ENCODE results near the gene PAIP1.

PAIP1 gene

GRCh38 chr5:43548358-43548757 lies 8.5 kb downstream of the PAIP1 start:
- TF ChIP-seq CTCF (conservative IDR thresholded peaks at IDR 0.05; ENCODE audit: low read length) (no peak), EZH2phosphoT487 (IDR thresholded peaks at IDR 0.05; ENCODE audit: borderline replicate concordance) (no peak)
- no peaks in the 10 kb centered on the region for H3K27me3 ChIP-seq (ENCODE audit: insufficient read depth, low read length, poor library complexity, severe bottlenecking)
- H3K9me2 ChIP-seq (replicated peaks; ENCODE audit: low read depth, low read length) = no peaks in the 10 kb centered on the region
- H3K4me1 ChIP-seq (ENCODE audit: insufficient read depth, low read length, poor library complexity, severe bottlenecking) = peaks cover 27% of the 10 kb centered on the region
- no peak overlapping the region for H3K4me3 ChIP-seq (ENCODE audit: low read length, poor library complexity, severe bottlenecking)
- H3K9ac ChIP-seq (ENCODE audit: low read depth, low read length, poor library complexity, severe bottlenecking) = no peak overlapping the region
- H3F3A ChIP-seq (ENCODE audit: low read depth) = no peaks in the 10 kb centered on the region
- no peak overlapping the region for H3K4me2 ChIP-seq (ENCODE audit: low read depth, low read length, poor library complexity, severe bottlenecking)
- peaks cover 65% of the 10 kb centered on the region for H4K20me1 ChIP-seq (ENCODE audit: insufficient read depth, low read length, poor library complexity, severe bottlenecking)
- H3K79me2 ChIP-seq (ENCODE audit: insufficient read depth, low read length) = peaks cover 90% of the 10 kb centered on the region
- no peak overlapping the region for H2AFZ ChIP-seq (ENCODE audit: low read length)
- H3K9me3 ChIP-seq (ENCODE audit: insufficient read depth, low read depth, low read length) = no peaks in the 10 kb centered on the region
- H3K36me3 ChIP-seq (ENCODE audit: insufficient read depth, low read length) = peaks cover 64% of the 10 kb centered on the region

GRCh38 chr5:43547532-43547931 lies 9.3 kb downstream of the PAIP1 start:
- no peak overlapping the region for H3K9ac ChIP-seq (ENCODE audit: low read depth, low read length, poor library complexity, severe bottlenecking)
- peaks cover 72% of the 10 kb centered on the region for H3K36me3 ChIP-seq (ENCODE audit: insufficient read depth, low read length)
- H3K27me3 ChIP-seq (ENCODE audit: insufficient read depth, low read length, poor library complexity, severe bottlenecking) = no peaks in the 10 kb centered on the region

GRCh38 chr5:43543434-43543833 lies 13.4 kb downstream of the PAIP1 start:
- Histone ChIP-seq H3F3A (ENCODE audit: low read depth) (no peaks in the 10 kb centered on the region), H4K20me1 (ENCODE audit: insufficient read depth, low read length, poor library complexity, severe bottlenecking) (peaks cover 56% of the 10 kb centered on the region), H3K4me2 (ENCODE audit: low read depth, low read length, poor library complexity, severe bottlenecking) (no peak overlapping the region), H2AFZ (ENCODE audit: low read length) (no peak overlapping the region), H3K36me3 (ENCODE audit: insufficient read depth, low read length) (peaks cover 97% of the 10 kb centered on the region), H3K9me2 (replicated peaks; ENCODE audit: low read depth, low read length) (no peaks in the 10 kb centered on the region), H3K79me2 (ENCODE audit: insufficient read depth, low read length) (peaks cover 66% of the 10 kb centered on the region), H3K9ac (ENCODE audit: low read depth, low read length, poor library complexity, severe bottlenecking) (no peak overlapping the region), H3K27me3 (ENCODE audit: insufficient read depth, low read length, poor library complexity, severe bottlenecking) (no peaks in the 10 kb centered on the region), H3K4me3 (ENCODE audit: low read length, poor library complexity, severe bottlenecking) (no peak overlapping the region), H3K4me1 (ENCODE audit: insufficient read depth, low read length, poor library complexity, severe bottlenecking) (no peaks in the 10 kb centered on the region), H3K9me3 (ENCODE audit: insufficient read depth, low read depth, low read length) (no peaks in the 10 kb centered on the region)
- TF ChIP-seq CTCF (conservative IDR thresholded peaks at IDR 0.05; ENCODE audit: low read length) = no peak
- TF ChIP-seq EZH2phosphoT487 (IDR thresholded peaks at IDR 0.05; ENCODE audit: borderline replicate concordance) = no peak

More at GRCh38 chr5:43547532-43547931, 9.3 kb downstream of the PAIP1 start:
- TF ChIP-seq CTCF (conservative IDR thresholded peaks at IDR 0.05; ENCODE audit: low read length) (no peak), EZH2phosphoT487 (IDR thresholded peaks at IDR 0.05; ENCODE audit: borderline replicate concordance) (no peak)
- H3F3A ChIP-seq (ENCODE audit: low read depth) = no peaks in the 10 kb centered on the region
- H3K9me3 ChIP-seq (ENCODE audit: insufficient read depth, low read depth, low read length) = no peaks in the 10 kb centered on the region
- peaks cover 82% of the 10 kb centered on the region for H3K79me2 ChIP-seq (ENCODE audit: insufficient read depth, low read length)
- H4K20me1 ChIP-seq (ENCODE audit: insufficient read depth, low read length, poor library complexity, severe bottlenecking) = peaks cover 58% of the 10 kb centered on the region
- H2AFZ ChIP-seq (ENCODE audit: low read length) = no peak overlapping the region
- H3K4me1 ChIP-seq (ENCODE audit: insufficient read depth, low read length, poor library complexity, severe bottlenecking) = peaks cover 19% of the 10 kb centered on the region
- H3K4me2 ChIP-seq (ENCODE audit: low read depth, low read length, poor library complexity, severe bottlenecking) = no peak overlapping the region
- H3K9me2 ChIP-seq (replicated peaks; ENCODE audit: low read depth, low read length) = no peaks in the 10 kb centered on the region
- H3K4me3 ChIP-seq (ENCODE audit: low read length, poor library complexity, severe bottlenecking) = no peak overlapping the region
